ENCODE data around the gene DNASE1L1. TPM values are rescaled to one million over a fixed set of nuclear protein-coding genes. Genes with fewer than 3 reads are reported as not detected.

The DNASE1L1 gene
- total RNA-seq, 1 donor from 2014 or later, result 15.8 TPM

DNA sequence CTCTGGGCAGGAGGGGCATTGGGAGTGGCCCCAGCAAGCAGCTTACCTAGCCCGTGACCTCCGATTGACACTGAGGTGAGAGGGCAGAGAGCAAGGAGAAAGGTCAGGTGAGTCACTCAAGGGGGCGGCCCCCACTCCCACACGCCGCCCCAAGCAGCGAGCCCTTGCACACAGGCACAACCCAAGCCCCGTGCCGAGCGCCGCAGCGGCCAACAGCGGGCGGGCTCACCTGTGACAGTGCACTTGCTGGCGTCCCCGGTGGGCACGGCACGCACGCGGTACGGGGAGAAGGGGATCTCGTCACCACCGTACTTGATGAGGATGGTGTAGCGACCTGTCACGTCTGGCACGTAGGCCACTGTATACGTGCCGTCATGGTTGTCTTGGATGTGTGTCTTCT, 51.8 kb downstream of the DNASE1L1 start:
- no peaks in the 10 kb centered on the region for H3K4me1 Mint-ChIP-seq (ENCODE audit: low read depth, unreplicated experiment)
- DNase-seq, result no peak
- TF ChIP-seq, protein P1, sequence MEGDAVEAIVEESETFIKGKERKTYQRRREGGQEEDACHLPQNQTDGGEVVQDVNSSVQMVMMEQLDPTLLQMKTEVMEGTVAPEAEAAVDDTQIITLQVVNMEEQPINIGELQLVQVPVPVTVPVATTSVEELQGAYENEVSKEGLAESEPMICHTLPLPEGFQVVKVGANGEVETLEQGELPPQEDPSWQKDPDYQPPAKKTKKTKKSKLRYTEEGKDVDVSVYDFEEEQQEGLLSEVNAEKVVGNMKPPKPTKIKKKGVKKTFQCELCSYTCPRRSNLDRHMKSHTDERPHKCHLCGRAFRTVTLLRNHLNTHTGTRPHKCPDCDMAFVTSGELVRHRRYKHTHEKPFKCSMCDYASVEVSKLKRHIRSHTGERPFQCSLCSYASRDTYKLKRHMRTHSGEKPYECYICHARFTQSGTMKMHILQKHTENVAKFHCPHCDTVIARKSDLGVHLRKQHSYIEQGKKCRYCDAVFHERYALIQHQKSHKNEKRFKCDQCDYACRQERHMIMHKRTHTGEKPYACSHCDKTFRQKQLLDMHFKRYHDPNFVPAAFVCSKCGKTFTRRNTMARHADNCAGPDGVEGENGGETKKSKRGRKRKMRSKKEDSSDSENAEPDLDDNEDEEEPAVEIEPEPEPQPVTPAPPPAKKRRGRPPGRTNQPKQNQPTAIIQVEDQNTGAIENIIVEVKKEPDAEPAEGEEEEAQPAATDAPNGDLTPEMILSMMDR (IDR thresholded peaks at IDR 0.05; ENCODE audit: partially characterized antibody, unreplicated experiment), result no peak

DNA sequence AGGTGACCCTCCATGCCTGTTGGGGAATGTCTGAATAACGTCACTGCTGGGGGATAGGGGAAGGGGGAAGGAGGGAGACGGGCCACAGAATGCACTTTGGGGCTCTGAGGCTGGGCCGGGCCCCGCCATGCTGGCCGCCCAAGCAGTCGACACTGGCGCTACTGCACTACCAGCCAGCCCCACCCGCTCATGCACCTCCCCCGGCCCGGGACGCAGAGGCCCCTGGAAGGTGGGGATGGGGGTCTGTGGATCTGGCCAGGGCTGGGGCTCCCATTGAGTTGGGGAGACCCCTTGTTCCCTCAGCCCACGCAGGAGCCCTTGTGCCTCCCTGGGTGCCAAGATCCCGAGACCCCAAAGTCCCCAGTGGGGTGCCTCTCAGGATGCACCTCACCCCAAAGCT, 52.5 kb downstream of the DNASE1L1 start:
- H3K27ac Mint-ChIP-seq (ENCODE audit: unreplicated experiment), result no peak overlapping the region
- peaks cover 3% of the 10 kb centered on the region for H3K27me3 Mint-ChIP-seq (ENCODE audit: unreplicated experiment)
- H3K36me3 Mint-ChIP-seq (ENCODE audit: unreplicated experiment), result no peaks in the 10 kb centered on the region
- TF ChIP-seq, protein P1 (IDR thresholded peaks at IDR 0.05; ENCODE audit: partially characterized antibody, unreplicated experiment), result no peak
- peaks cover 3% of the 10 kb centered on the region for H3K9me3 Mint-ChIP-seq (ENCODE audit: unreplicated experiment)
- DNase-seq, result no peak
- no peaks in the 10 kb centered on the region for H3K4me1 Mint-ChIP-seq (ENCODE audit: low read depth, unreplicated experiment)
- no peak overlapping the region for H3K4me3 Mint-ChIP-seq (ENCODE audit: unreplicated experiment)

More for the DNA sequence above, 51.8 kb downstream of the DNASE1L1 start:
- H3K27ac Mint-ChIP-seq (ENCODE audit: unreplicated experiment), result no peak overlapping the region
- peaks cover 3% of the 10 kb centered on the region for H3K27me3 Mint-ChIP-seq (ENCODE audit: unreplicated experiment)
- no peak overlapping the region for H3K4me3 Mint-ChIP-seq (ENCODE audit: unreplicated experiment)
- no peaks in the 10 kb centered on the region for H3K36me3 Mint-ChIP-seq (ENCODE audit: unreplicated experiment)
- peaks cover 2% of the 10 kb centered on the region for H3K9me3 Mint-ChIP-seq (ENCODE audit: unreplicated experiment)

DNA sequence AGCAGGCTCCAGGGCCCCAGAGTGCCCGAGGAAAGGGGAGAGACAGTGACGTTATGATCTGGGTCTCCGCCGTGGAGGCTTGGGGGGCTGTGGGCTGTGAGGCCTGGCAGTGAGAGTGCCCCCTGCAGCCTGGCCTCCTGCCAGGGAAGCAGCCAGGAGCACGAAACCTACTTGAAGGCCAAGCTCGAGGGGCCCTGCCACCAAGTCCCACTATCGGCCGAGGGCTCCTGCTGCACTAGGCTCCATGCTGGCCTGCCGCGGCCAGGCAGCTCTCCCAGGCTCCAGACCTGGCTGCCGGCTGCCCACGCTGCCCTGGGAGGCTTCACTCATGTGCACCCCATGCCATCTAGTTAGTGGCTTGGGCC, 53.3 kb downstream of the DNASE1L1 start:
- H3K9me3 Mint-ChIP-seq (ENCODE audit: unreplicated experiment), result peaks cover 5% of the 10 kb centered on the region
- no peak for DNase-seq
- no peak overlapping the region for H3K27ac Mint-ChIP-seq (ENCODE audit: unreplicated experiment)
- TF ChIP-seq, protein P1 (IDR thresholded peaks at IDR 0.05; ENCODE audit: partially characterized antibody, unreplicated experiment), result no peak
- H3K4me1 Mint-ChIP-seq (ENCODE audit: low read depth, unreplicated experiment), result no peaks in the 10 kb centered on the region
- no peaks in the 10 kb centered on the region for H3K36me3 Mint-ChIP-seq (ENCODE audit: unreplicated experiment)
- H3K4me3 Mint-ChIP-seq (ENCODE audit: unreplicated experiment), result no peak overlapping the region
- peaks cover 3% of the 10 kb centered on the region for H3K27me3 Mint-ChIP-seq (ENCODE audit: unreplicated experiment)

DNA sequence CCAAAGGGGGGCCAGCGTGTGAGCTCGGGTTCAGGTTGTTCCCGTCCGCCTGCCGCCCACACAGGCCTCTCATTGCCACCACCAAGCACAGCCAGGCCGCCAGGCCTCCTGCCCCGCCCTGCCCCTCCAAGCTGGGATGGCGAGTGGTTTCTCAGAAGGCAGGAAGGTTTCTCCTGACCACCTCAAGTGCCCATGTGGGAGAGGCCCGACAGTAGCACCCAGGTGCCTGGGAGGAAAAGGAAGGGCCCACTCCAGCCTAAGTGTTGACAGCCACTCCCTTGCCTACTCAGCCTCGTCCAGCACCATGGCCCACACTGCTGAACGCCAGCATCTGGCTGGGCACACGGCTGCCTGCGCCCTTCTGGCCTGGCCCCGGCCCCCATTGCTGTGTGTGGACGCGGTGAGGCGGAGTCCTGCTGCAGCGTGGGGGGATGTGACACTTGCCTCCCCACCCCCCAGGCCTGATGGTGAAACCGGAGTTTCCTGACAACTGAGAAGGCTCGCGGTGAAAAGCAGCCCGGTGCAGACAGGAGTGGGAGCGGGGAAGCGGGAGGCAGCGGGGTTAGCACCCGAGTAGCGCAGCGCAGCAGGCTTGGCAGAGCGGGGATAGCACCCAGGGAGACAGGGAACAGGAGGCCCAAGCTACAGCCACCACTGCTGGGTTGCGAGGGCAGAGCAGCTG, 53.8 kb downstream of the DNASE1L1 start:
- peaks cover 3% of the 10 kb centered on the region for H3K27me3 Mint-ChIP-seq (ENCODE audit: unreplicated experiment)
- TF ChIP-seq, protein P1 (IDR thresholded peaks at IDR 0.05; ENCODE audit: partially characterized antibody, unreplicated experiment), result no peak
- no peak overlapping the region for H3K4me3 Mint-ChIP-seq (ENCODE audit: unreplicated experiment)

DNA sequence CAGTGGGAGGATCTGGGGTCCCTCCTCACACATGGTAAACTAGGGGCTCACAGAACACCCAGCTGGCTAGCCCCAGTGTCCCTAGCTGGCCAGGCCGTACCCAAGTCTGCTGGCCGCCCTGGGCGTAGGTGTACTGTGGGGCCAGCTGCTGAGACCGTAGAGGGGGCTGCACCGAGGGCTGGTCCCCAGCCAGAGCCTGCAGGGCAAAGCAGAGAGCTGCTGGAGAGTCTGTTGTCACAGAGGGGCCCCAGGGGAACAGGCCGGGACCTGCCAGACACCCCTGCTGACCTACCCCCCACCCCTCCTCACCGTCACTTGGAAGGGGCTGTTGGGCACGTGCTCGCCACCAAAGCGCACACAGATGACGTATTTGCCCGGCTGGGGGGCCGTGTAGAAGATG, 54.5 kb downstream of the DNASE1L1 start:
- H3K27ac Mint-ChIP-seq (ENCODE audit: unreplicated experiment), result no peak overlapping the region
- H3K4me3 Mint-ChIP-seq (ENCODE audit: unreplicated experiment), result no peak overlapping the region
- no peaks in the 10 kb centered on the region for H3K4me1 Mint-ChIP-seq (ENCODE audit: low read depth, unreplicated experiment)
- no peak for DNase-seq
- H3K36me3 Mint-ChIP-seq (ENCODE audit: unreplicated experiment), result no peaks in the 10 kb centered on the region
- H3K27me3 Mint-ChIP-seq (ENCODE audit: unreplicated experiment), result peaks cover 3% of the 10 kb centered on the region
- peaks cover 5% of the 10 kb centered on the region for H3K9me3 Mint-ChIP-seq (ENCODE audit: unreplicated experiment)
- TF ChIP-seq, protein P1 (IDR thresholded peaks at IDR 0.05; ENCODE audit: partially characterized antibody, unreplicated experiment), result no peak

More for the DNA sequence above, 53.8 kb downstream of the DNASE1L1 start:
- Mint-ChIP-seq H3K27ac (ENCODE audit: unreplicated experiment) (no peak overlapping the region), H3K4me1 (ENCODE audit: low read depth, unreplicated experiment) (no peaks in the 10 kb centered on the region), H3K36me3 (ENCODE audit: unreplicated experiment) (no peaks in the 10 kb centered on the region), H3K9me3 (ENCODE audit: unreplicated experiment) (peaks cover 5% of the 10 kb centered on the region)
- no peak for DNase-seq
